Measurements from ENCODE around the gene PRORP.
"Not testable (repeated sequence)": the region's sequence is repeated elsewhere in the genome, so short reads cannot be mapped to it uniquely, and the experiment has no call there.

PRORP gene

DNA sequence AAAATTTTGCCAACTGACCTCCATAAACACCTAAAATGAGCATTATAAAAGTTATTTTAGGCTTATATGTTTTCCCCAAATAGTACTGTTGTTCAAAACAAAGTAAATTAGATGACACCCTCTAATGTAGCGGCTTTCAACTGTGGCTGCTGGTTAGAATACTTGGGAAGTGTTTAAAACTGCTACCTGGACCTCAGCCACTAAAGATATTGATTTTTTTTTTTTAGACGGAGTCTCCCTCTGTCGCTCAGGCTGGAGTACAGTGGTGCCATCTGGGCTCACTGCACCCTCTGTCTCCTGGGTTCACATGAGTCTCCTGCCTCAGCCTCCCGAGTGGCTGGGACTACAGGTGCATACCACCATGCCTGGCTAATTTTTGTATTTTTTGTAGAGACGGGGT is 16.2 kb downstream of the PRORP start:
- DNase-seq (ENCODE audit: low read depth), result no peak

DNA sequence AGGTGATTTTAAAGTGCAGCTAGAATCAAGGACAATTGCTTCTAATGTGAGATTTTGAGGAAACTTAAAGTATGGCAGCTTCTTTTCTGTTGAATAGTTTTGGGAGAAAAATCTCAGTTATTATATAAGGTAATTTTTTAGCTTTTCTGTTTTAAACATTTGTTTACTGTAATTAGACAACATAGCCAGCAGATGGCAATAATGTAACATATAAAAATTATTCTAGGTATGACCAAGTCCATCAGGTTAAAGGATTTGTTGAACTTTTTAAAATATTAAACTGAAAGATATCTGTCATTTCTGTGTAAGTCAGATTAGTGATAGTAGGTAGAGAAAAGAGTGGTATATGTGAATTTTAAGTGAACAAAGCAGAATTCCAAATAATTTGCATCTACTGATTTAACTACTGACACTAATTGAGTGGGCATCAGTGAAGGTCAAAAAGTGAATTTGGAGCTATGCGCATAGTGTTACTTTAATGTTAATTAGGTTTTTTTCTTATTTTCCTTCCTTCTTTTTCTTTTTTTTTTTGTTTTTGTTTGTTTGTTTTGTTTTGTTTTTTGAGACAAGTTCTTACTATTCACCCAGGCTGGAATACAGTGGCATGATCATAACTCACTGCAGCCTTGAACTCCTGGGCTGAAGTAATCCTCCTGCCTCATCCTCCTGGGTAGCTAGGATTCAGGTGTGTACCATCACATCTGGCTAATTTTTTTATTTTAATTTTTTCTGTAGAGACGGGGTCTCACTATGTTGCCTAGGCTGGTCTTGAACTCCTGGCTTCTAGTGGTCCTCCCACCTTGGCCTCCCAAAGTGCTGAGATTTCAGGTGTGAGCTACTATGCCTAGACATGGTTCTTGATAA is 18.6 kb downstream of the PRORP start:
- DNase-seq (ENCODE audit: low read depth), result no peak

DNA sequence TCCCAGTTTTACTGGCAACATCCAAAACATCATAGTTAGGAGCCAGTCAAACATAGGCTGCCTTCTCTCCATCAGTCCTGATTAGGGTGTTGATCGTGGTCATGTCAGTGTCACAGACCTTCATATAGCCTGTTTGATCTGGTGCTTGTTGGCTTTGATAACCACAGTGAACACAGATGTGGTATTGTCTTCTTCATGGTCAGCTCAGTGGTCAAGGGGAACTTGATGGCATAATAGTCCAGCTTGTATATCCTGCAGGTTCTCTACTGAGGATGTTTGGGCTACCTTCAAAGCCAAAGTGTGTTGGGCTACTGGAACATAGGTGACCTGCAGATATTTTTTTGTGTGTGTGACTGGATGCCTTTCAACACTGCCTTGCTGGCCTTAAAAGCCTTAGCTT is 21.7 kb downstream of the PRORP start:
- no peak for DNase-seq (ENCODE audit: low read depth)

DNA sequence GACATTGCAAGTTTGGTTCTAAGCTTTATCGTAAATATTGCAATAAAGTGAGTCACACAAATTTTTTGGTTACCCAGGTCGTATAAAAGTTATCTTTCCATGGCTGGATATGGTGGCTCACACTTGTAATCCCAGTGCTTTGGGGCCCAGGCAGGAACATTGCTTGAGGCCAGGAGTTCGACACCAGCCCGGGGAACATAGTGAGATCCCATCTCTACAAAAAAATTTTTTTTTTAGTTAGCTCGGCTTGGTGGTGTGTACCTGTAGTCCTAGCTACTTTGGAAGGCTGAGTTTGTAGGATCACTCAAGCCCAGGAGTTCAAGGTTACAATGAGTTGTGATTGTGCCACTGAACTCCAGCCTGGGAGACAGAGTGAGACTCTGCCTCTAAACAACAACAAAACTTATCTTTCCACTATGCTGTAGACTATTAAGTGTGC is 24.4 kb downstream of the PRORP start:
- no peak for DNase-seq (ENCODE audit: low read depth)

DNA sequence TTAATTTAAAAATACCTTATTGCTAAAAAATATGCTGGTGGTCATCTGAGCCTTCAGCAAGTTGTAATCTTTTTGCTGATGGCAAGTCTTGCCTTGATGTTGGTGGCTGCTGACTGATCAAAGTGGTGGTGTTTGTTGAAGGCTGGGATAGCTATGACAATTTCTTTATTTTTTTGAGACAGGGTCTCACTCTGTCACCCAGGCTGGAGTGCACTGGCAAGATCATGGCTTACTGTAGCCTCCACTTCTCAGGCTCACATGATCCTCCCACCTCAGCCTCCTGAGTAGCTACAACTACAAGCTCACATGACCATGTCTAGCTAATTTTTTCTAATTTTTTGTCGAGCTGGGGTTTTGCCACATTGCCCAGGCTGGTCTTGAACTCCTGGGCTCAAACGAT is 24.8 kb downstream of the PRORP start:
- no peak for DNase-seq (ENCODE audit: low read depth)

DNA sequence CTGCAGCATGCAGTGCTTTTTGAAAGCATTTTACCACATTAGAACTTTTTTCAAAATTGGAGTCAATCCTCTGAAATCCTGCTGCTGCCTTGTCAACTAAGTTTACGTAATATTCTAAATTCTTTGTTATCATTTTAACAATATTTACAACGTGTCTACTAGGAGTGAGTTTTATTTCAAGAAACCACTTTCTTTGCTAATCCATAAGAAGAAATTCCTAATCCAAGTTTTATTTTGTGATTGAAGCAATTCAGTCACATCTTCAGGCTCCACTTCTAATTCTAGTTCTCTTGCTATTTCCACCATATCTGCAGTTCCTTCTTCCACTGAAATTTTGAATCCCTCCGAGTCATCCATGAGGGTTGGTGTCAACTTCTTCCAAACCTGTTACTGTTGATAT is 25.4 kb downstream of the PRORP start:
- no peak for DNase-seq (ENCODE audit: low read depth)

DNA sequence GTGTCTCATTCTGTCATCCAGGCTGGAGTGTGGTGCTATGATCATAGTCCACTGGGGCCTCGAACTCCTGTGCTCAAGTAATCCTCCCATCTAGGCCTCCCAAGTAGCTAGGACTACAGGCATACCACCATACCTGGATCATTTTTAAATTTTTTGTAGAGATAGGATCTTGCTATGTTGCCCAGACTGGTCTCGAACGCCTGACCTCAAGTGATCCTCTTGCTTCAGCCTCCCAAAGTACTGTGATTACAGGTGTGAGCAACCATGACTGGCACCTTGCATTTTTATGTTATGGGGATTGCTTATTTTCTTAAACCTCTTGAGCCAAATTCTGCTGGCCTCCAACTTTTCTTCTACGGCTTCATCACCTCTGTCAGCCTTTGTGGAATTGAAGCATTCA is 26.9 kb downstream of the PRORP start:
- no peak for DNase-seq (ENCODE audit: low read depth)

DNA sequence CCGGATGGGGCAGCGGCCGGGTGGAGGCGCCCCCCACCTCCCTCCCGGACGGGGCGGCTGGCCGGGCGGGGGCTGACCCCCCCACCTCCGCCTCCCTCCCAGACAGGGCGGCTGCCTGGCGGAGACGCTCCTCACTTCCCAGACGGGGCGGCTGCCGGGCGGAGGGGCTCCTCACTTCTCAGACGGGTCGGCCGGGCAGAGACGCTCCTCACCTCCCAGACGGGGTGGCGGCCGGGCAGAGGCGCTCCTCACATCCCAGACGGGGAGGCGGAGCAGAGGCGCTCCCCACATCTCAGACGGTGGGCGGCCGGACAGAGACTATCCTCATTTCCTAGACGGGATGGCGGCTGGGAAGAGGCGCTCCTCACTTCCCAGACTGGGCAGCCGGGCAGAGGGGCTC is 30.2 kb downstream of the PRORP start:
- DNase-seq (ENCODE audit: low read depth), result not testable (repeated sequence)

DNA sequence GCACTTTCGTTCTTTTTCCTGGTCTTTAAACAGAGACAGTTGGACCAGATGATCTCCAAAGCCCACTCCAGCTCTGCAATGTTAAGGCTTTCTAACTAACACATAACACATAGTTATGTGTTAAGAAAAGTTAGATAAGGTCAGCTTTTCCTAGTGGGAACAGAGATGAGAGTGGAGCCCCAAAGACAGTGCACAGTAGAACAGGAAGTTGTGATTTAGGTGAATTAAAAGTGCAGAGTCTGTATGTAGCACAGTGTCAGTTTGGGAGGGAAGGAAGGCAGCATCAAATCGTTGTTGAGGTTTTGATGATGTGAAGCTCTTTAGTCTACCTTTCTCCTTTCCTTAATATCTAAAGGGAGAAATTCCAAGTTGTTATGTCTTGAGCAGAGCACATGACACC is 31.7 kb downstream of the PRORP start:
- no peak for DNase-seq (ENCODE audit: low read depth)

DNA sequence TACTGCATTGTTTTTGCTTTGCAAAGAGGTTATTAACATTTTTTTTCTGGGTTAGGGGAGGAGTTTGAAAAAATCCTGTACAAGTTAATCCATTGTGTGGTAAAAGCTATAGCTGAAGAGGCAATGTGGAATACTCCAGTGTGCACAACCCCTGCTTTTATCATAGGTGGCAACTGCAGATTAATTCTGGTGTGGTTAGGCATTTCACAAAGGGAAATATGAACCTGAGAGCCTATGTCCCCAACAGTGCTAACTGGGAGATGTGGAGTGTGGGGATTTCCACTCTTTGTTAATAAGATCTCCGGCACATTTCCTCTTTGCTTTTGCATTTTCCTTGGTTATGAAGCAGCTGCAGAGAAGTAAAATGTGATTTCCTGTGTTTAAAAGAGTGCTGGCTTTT is 33.6 kb downstream of the PRORP start:
- DNase-seq (ENCODE audit: low read depth), result no peak

DNA sequence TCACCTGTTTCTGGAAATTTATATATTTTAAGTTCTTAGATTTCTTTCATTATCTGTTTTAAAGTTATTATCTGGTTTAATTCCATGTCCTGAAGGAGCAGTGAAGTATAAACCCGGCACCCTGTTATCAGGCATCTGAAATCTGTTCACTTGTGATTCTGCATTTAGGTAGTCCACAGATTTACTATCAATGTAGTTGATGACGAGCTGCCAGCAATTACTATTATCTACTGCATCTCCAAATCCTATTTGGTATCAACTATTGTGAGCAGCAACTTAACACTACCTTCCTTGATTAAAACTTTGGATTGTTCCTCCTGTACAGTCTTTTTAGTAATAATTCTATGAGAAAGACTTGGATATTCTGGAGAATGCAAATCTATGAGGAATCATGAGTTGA is 36.1 kb downstream of the PRORP start:
- no peak for DNase-seq (ENCODE audit: low read depth)

DNA sequence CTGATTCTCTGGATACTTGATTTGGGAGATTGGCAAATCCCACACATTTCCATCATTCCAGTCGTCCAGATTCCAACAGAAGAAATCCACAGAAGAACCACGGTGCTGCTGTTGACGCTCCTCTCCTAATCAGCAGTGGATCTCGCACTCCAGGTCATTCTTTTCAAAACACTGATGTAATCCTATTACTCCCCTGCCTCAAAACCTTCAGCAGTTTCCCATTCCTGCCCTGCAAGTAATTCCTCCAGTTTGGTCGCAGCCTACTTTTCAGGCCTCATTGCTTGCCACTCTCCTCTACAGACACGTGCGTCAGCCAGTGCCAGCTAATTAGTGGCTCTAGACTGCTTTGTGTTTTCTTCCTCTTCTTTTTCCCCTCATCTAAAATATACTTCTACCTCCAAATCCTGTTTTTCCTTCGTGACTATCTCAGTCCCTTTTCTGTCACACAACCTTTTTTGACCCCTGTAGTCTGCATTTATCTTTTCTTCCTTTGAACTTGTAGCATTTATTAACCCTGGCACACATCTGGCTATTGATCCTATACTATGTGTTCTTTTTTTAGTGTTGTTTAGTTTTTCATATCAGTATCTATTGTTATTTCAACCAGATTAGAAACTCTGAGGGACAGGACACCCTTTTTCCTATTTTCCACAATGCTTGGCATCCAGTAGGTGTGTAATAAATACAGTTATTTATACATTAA is 36.8 kb downstream of the PRORP start:
- no peak for DNase-seq (ENCODE audit: low read depth)

DNA sequence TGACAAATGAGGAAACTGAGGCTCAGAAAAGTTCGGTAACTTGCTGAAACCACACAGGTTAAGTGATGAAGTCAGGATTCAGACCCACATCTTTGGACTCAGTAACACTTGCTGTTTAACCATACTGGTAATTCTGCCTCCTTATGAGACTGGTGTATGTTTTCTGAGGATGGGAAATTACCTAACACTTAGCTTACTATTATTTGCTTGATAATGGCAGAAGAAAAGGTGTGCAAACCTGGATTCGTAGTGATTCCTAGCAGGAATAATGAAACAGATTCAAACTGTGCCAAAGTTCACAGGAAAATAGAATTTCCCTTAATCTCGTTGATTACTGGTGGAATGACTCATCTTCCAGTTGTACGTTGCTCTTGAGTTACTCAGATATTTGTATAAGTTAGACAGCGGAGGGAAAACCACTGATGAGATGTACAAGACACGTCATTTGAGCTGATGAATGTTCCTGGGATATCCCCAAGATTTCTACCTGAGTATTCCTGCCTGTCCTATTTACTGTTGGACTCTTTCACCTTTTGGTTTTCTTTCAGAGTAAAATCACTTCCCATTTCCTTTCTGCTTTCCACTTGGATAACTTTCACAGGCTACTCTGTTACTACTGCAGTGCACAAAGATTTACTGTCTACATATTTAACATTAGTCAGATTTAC is 37.5 kb downstream of the PRORP start:
- no peak for DNase-seq (ENCODE audit: low read depth)

DNA sequence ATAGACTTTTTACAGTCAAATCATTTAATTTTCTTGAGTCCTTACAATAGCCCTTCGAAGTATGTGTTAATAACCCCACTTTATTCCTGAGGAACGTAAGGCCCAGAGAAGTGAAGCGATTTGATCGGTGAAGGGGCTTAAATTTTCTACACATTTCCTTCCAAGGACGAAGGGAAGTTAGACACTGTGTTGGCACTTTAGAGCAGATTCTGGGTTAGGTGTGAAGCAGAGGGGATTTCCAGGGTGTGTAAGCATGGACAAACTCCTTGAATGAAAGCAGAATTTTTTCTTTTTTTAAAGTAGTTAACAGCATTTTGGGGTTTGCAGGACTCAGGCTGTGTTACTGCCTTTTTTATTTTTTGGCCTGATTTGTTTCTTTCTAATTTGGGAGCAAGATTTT is 38.9 kb downstream of the PRORP start:
- DNase-seq (ENCODE audit: low read depth), result peak; percentile 13

DNA sequence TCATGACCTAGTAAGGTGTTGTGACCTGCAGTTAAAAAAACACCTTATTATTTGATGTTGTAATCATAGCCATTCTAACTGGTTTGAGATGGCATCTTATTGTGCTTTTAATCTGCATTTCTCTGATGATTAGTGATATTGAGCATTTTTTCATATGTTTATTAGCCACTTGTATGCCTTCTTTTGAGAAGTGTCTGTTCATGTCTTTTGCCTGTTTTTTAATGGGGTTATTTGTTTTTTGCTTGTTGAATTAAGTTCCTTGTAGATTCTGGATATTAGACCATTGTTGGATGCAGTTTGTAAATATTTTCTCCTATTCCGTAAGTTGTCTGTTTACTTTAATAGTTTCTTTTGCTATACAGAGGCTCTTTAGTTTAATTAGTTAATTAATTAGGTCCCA is 41.0 kb downstream of the PRORP start:
- DNase-seq (ENCODE audit: low read depth), result no peak

DNA sequence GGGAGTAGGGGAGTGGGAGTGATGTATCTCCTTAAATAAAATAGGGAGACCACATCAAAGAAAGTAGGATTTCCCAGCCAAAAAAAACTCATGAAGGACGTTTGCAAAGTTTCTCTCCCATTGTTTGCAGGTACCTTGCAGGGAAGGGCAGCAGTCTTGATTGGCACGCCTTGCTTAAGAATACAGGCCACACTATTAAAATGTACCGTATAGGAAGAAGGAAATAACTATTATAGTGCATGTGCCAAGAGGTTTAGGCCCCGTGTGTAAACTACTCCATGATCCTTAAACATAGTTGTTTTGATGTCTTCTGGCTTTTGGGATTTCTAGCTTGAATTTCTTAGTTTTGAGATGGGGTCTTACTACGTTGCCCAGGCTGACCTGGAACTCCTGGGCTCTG is 42.5 kb downstream of the PRORP start:
- DNase-seq (ENCODE audit: low read depth), result no peak

DNA sequence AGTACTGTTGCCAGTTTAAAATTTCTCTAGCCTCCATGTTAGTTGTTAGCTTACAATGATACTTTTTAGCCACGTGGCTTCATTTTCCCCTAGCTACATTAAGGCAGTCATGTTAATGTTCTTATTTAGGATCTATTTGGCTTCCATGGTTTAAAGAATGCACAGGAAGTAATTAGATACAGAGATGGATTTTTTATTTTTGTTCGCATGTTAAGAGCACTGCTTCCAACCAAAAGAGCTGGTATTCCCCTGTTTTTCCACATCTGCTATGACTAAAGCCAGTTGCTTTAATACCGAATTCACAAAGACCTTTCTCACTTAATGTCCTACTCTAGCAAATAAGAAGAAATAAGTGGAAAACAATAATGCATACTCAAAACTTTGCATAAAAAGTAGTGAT is 45.1 kb downstream of the PRORP start:
- DNase-seq (ENCODE audit: low read depth), result no peak
